SK-N-MC (cell line): ENCODE data around the gene GXYLT2.

ENCODE experiments used
- EZH2 ChIP-seq: fragments of 200-600 bp; sonication (generic); IDR thresholded peaks from one replicate; pipeline ENCODE4 v1.6.1; 2017; ENCODE audit warnings: antibody characterized with exemption
- FOXP2 ChIP-seq: optimal IDR thresholded peaks from 2 replicates; pipeline ENCODE3; 2011; ENCODE audit warnings: mild to moderate bottlenecking, moderate library complexity; ENCODE audit not compliant: insufficient read depth; ENCODE audit errors: extremely low read length, control extremely low read depth
- POLR2AphosphoS5 ChIP-seq: IDR thresholded peaks from 2 replicates; pipeline ENCODE4 v1.6.1; 2012; ENCODE audit warnings: mild to moderate bottlenecking, low read depth, low read length, borderline replicate concordance

GRCh38 chr3:72950801-72951200, 63.0 kb downstream of the GXYLT2 start:
- TF ChIP-seq POLR2AphosphoS5 (no peak), EZH2 (no peak), FOXP2 (no peak)
